Measurements from ENCODE around the gene SLC22A1. TPM values are rescaled to one million over a fixed set of nuclear protein-coding genes. Genes with fewer than 3 reads are reported as not detected.

Gene SLC22A1
- total and polyA plus RNA-seq, 2 of the 8 experiments (the other 6 are each of a cell fraction or from before 2014, with no cell fraction given) = 0.12 to 0.45 TPM

GRCh38 chr6:160130729-160131484 is 9.3 kb downstream of the SLC22A1 start:
- Histone ChIP-seq H3K4me2 (ENCODE audit: insufficient read depth in 1 of 2, low read depth in 2 of 2, low read length in 2 of 2) (no peak overlapping the region), H2AFZ (ENCODE audit: low read length) (no peak overlapping the region), H3K27me3 (replicated peaks in 1 of 4; ENCODE audit: control insufficient read depth in 3 of 4, extremely low read depth in 1 of 4, insufficient read depth in 3 of 4, low read length in 3 of 4) (no peaks in the 10 kb centered on the region; a peak in 1 of 7 replicates), H3K9me3 (ENCODE audit: insufficient read depth in 2 of 2, low read depth in 1 of 2, low read length in 1 of 2) (no peaks in the 10 kb centered on the region), H2BK5ac (ENCODE audit: low read depth, low read length) (no peak overlapping the region), H3K23ac (ENCODE audit: insufficient read length) (no peak overlapping the region), H4K5ac (ENCODE audit: insufficient read length, low read depth, low read length) (no peak overlapping the region), H3K36me3 (ENCODE audit: control insufficient read depth in 2 of 4, insufficient read depth in 4 of 4, low read length in 3 of 4) (no peaks in the 10 kb centered on the region), H2BK15ac (ENCODE audit: low read length) (no peak overlapping the region), H3K18ac (ENCODE audit: extremely low read depth, low read length) (no peak overlapping the region), H3K4me3 (ENCODE audit: extremely low read depth in 1 of 4, insufficient read depth in 2 of 4, low read depth in 3 of 4, low read length in 4 of 4) (no peak overlapping the region), H3K27ac (ENCODE audit: low read depth, low read length) (no peak overlapping the region), H4K20me1 (replicated peaks in 1 of 2; ENCODE audit: control insufficient read depth in 1 of 2, insufficient read depth in 2 of 2, low read length in 2 of 2) (no peaks in the 10 kb centered on the region), H3K4me1 (replicated peaks in 1 of 4; ENCODE audit: control insufficient read depth in 3 of 4, insufficient read depth in 4 of 4, low read length in 3 of 4) (peaks cover 7 to 17% (median 11%) of the 10 kb centered on the region in 4 experiments), H3K56ac (replicated peaks; ENCODE audit: insufficient read length, low read depth, low read length) (no peak overlapping the region), H3K9ac (replicated peaks in 1 of 4; ENCODE audit: extremely low read depth in 1 of 4, low read depth in 3 of 4, low read length in 3 of 4) (no peak overlapping the region), H3K14ac (ENCODE audit: insufficient read length) (no peak overlapping the region), H2BK120ac (replicated peaks; ENCODE audit: low read depth, low read length) (no peak overlapping the region), H2AK5ac (ENCODE audit: low read depth, low read length) (no peak overlapping the region), H2BK20ac (ENCODE audit: low read length) (no peak overlapping the region), H4K8ac (ENCODE audit: extremely low read depth, insufficient read depth, low read length) (no peak overlapping the region), H3K23me2 (ENCODE audit: low read depth, low read length) (no peaks in the 10 kb centered on the region), H3K79me1 (ENCODE audit: low read depth, low read length) (no peaks in the 10 kb centered on the region), H4K91ac (replicated peaks; ENCODE audit: insufficient read length, low read length) (no peak overlapping the region), H2BK12ac (ENCODE audit: low read depth, low read length) (no peak overlapping the region), H3K79me2 (ENCODE audit: control insufficient read depth in 1 of 2, insufficient read depth in 2 of 2, low read length in 2 of 2) (no peaks in the 10 kb centered on the region), H3K4ac (replicated peaks; ENCODE audit: insufficient read length, low read depth, low read length) (no peak overlapping the region)
- no peak for DNase-seq (ENCODE audit: low read depth in 1 of 2, low spot score in 2 of 2)
- FAIRE-seq = no peak
- CTCF ChIA-PET (ENCODE audit: partially characterized antibody) = no interaction called here
- POLR2A ChIA-PET (ENCODE audit: partially characterized antibody) = no interaction called here
- 87% methylated on average over 11 of the region's 13 CpGs; no CpG with 5 or more reads in 1 of the 2 experiments for WGBS, 2 experiments (ENCODE audit: extremely low coverage in 1 of 2, insufficient coverage in 1 of 2, insufficient read length in 1 of 2, insufficient replicate concordance in 2 of 2, low coverage in 1 of 2, low lambda C conversion rate in 2 of 2, missing lambda C conversion rate in 1 of 2)
- TF ChIP-seq BCL11A (IDR thresholded peaks at IDR 0.05; ENCODE audit: low read depth in 2 of 2, low read length in 2 of 2) (no peak), KDM1A (IDR thresholded peaks at IDR 0.05; ENCODE audit: borderline replicate concordance, low read length) (no peak), KDM5A (IDR thresholded peaks at IDR 0.05; ENCODE audit: low read length) (no peak), SP2 (IDR thresholded peaks at IDR 0.05; ENCODE audit: low read length) (no peak), POU5F1 (IDR thresholded peaks at IDR 0.05; ENCODE audit: low read depth, low read length) (no peak), SRF (IDR thresholded peaks at IDR 0.05; ENCODE audit: low read depth, low read length) (no peak), TAF7 (optimal IDR thresholded peaks at IDR 0.05; ENCODE audit: borderline replicate concordance, low read depth, low read length) (no peak), USF2 (IDR thresholded peaks at IDR 0.05; ENCODE audit: low read length) (no peak), CBX5 (IDR thresholded peaks at IDR 0.05; ENCODE audit: low read depth, low read length) (no peak), NRF1 (IDR thresholded peaks at IDR 0.05; ENCODE audit: low read depth, low read length) (no peak), CREB1 (IDR thresholded peaks at IDR 0.05) (no peak), CHD1 (IDR thresholded peaks at IDR 0.05; ENCODE audit: low read depth, low read length) (no peak), CTBP2 (IDR thresholded peaks at IDR 0.05; ENCODE audit: borderline replicate concordance, insufficient read depth, insufficient read length, low read length) (no peak)
